ENCODE measurements around the gene MRPL41.
A peak's percentile ranks its signal among the peaks of the same experiment; 100 is the strongest.
"Not testable (repeated sequence)": the region's sequence is repeated elsewhere in the genome, so short reads cannot be mapped to it uniquely, and the experiment has no call there.

The MRPL41 gene

GRCh38 chr9:137588311-137588710, 36.6 kb downstream of the MRPL41 start:
- DNase-seq, result no peak

GRCh38 chr9:137588891-137589290, 37.2 kb downstream of the MRPL41 start:
- no peak for DNase-seq

- DNase-seq, result no peak
Observed at GRCh38 chr9:137589441-137590122, 37.9 kb downstream of the MRPL41 start.

GRCh38 chr9:137590123-137590468, 38.4 kb downstream of the MRPL41 start:
- DNase-seq, result no peak

GRCh38 chr9:137590469-137591383, 39.0 kb downstream of the MRPL41 start, which contains the start of gene ZMYND19:
Gene ZMYND19, minus strand, starts transcription at chr9:137590512. Its CDS starts 249 bp downstream, at chr9:137590263.
- peak; percentile 89 for DNase-seq

GRCh38 chr9:137592767-137593166, 41.1 kb downstream of the MRPL41 start:
- DNase-seq, result no peak

GRCh38 chr9:137593176-137593575, 41.5 kb downstream of the MRPL41 start:
- DNase-seq, result no peak

- not testable (repeated sequence) for DNase-seq
Observed at GRCh38 chr9:137596577-137596976, 44.9 kb downstream of the MRPL41 start.

- DNase-seq, result no peak
Observed at GRCh38 chr9:137598943-137599342, 47.3 kb downstream of the MRPL41 start.
